NCI-H1092 treated with DMSO at 0.1 percent for 48 hours (cell line): Measurements from ENCODE around the gene ATP8A2.
A peak's percentile ranks its signal among the peaks of the same experiment; 100 is the strongest.
"Not testable (repeated sequence)": the region's sequence is repeated elsewhere in the genome, so short reads cannot be mapped to it uniquely, and the experiment has no call there.

Source experiments
- DNase-seq: peaks from one replicate; lab custom pipeline; 2025; lab: John Stamatoyannopoulos, UW

Gene ATP8A2

GRCh38 chr13:25548991-25549390 lies 177.2 kb downstream of the ATP8A2 start:
- DNase-seq: not testable (repeated sequence)

- DNase-seq: no peak
Observed at GRCh38 chr13:25561812-25562211, 190.0 kb downstream of the ATP8A2 start.

GRCh38 chr13:25570185-25570584 lies 198.4 kb downstream of the ATP8A2 start:
- no peak for DNase-seq

GRCh38 chr13:25571237-25571636 lies 199.5 kb downstream of the ATP8A2 start:
- DNase-seq: no peak

GRCh38 chr13:25572171-25572570 lies 200.4 kb downstream of the ATP8A2 start:
- DNase-seq: not testable (repeated sequence)

GRCh38 chr13:25574437-25575411 lies 202.9 kb downstream of the ATP8A2 start:
- peak; percentile 95 for DNase-seq

GRCh38 chr13:25575562-25575961 lies 203.8 kb downstream of the ATP8A2 start:
- peak; percentile 14 for DNase-seq

- no peak for DNase-seq
Observed at GRCh38 chr13:25578526-25578925, 206.8 kb downstream of the ATP8A2 start.

GRCh38 chr13:25579221-25579620 lies 207.4 kb downstream of the ATP8A2 start:
- DNase-seq: no peak

GRCh38 chr13:25581351-25581750 lies 209.6 kb downstream of the ATP8A2 start:
- DNase-seq: no peak

GRCh38 chr13:25584087-25584486 lies 212.3 kb downstream of the ATP8A2 start:
- DNase-seq: no peak

- DNase-seq: peak; percentile 10
Observed at GRCh38 chr13:25585000-25585399, 213.2 kb downstream of the ATP8A2 start.

GRCh38 chr13:25587326-25587980 lies 215.7 kb downstream of the ATP8A2 start:
- DNase-seq: no peak

GRCh38 chr13:25588336-25589060 lies 216.7 kb downstream of the ATP8A2 start:
- DNase-seq: no peak

GRCh38 chr13:25598421-25598820 lies 226.6 kb downstream of the ATP8A2 start:
- no peak for DNase-seq

- DNase-seq: no peak
Observed at GRCh38 chr13:25602176-25602575, 230.4 kb downstream of the ATP8A2 start.

- DNase-seq: no peak
Observed at GRCh38 chr13:25604106-25604505, 232.3 kb downstream of the ATP8A2 start.

- no peak for DNase-seq
Observed at GRCh38 chr13:25607096-25607495, 235.3 kb downstream of the ATP8A2 start.

- peak; percentile 91 for DNase-seq
Observed at GRCh38 chr13:25608181-25608580, 236.4 kb downstream of the ATP8A2 start.

- no peak for DNase-seq
Observed at GRCh38 chr13:25616674-25617073, 244.9 kb downstream of the ATP8A2 start.

GRCh38 chr13:25619897-25620296 lies 248.1 kb downstream of the ATP8A2 start:
- DNase-seq: no peak

GRCh38 chr13:25625414-25625813 lies 253.6 kb downstream of the ATP8A2 start:
- no peak for DNase-seq
